ENCODE data around the gene S100Z.

Gene S100Z

GRCh38 chr5:76859591-76860247, 9.9 kb downstream of the S100Z start:
- TF ChIP-seq CTCF (IDR thresholded peaks at IDR 0.05; ENCODE audit: low read depth, low read length, missing control alignments): no peak
- DNase-seq (ENCODE audit: extremely low read depth, low read depth): no peak
- no peak overlapping the region for H3K4me3 ChIP-seq (replicated peaks; ENCODE audit: low read depth, low read length)

- no peak overlapping the region for H3K4me3 ChIP-seq (replicated peaks; ENCODE audit: low read depth, low read length)
- no peak for DNase-seq (ENCODE audit: extremely low read depth, low read depth)
- no peak for TF ChIP-seq CTCF (IDR thresholded peaks at IDR 0.05; ENCODE audit: low read depth, low read length, missing control alignments)
Observed at GRCh38 chr5:76861612-76862011, 11.8 kb downstream of the S100Z start.

- no peak overlapping the region for H3K4me3 ChIP-seq (replicated peaks; ENCODE audit: low read depth, low read length)
- no peak for TF ChIP-seq CTCF (IDR thresholded peaks at IDR 0.05; ENCODE audit: low read depth, low read length, missing control alignments)
- DNase-seq (ENCODE audit: extremely low read depth, low read depth): no peak
Observed at GRCh38 chr5:76863001-76863400, 13.2 kb downstream of the S100Z start.

GRCh38 chr5:76866503-76866902, 16.7 kb downstream of the S100Z start:
- no peak overlapping the region for H3K4me3 ChIP-seq (replicated peaks; ENCODE audit: low read depth, low read length)
- no peak for DNase-seq (ENCODE audit: extremely low read depth, low read depth)
- TF ChIP-seq CTCF (IDR thresholded peaks at IDR 0.05; ENCODE audit: low read depth, low read length, missing control alignments): no peak

GRCh38 chr5:76867038-76867437, 17.2 kb downstream of the S100Z start:
- no peak for DNase-seq (ENCODE audit: extremely low read depth, low read depth)
- H3K4me3 ChIP-seq (replicated peaks; ENCODE audit: low read depth, low read length): no peak overlapping the region
- no peak for TF ChIP-seq CTCF (IDR thresholded peaks at IDR 0.05; ENCODE audit: low read depth, low read length, missing control alignments)

GRCh38 chr5:76867827-76868693, 18.2 kb downstream of the S100Z start:
- no peak overlapping the region for H3K4me3 ChIP-seq (replicated peaks; ENCODE audit: low read depth, low read length)
- peak; percentile 80 for TF ChIP-seq CTCF (IDR thresholded peaks at IDR 0.05; ENCODE audit: low read depth, low read length, missing control alignments)
- DNase-seq (ENCODE audit: extremely low read depth, low read depth): peak; percentile 51
